ENCODE measurements around the gene USP40.

USP40 gene

GRCh38 chr2:233474308-233475160 lies 92.0 kb downstream of the USP40 start:
- DNase-seq (ENCODE audit: low read depth in 3 of 3), result no peak

- DNase-seq (ENCODE audit: low read depth in 3 of 3), result no peak
Measured at GRCh38 chr2:233473878-233474277, 92.7 kb downstream of the USP40 start.

GRCh38 chr2:233473386-233473791 lies 93.2 kb downstream of the USP40 start:
- no peak for DNase-seq (ENCODE audit: low read depth in 3 of 3)

- no peak for DNase-seq (ENCODE audit: low read depth in 3 of 3)
Measured at GRCh38 chr2:233471291-233472035, 95.1 kb downstream of the USP40 start.

GRCh38 chr2:233470839-233471238 lies 95.7 kb downstream of the USP40 start:
- DNase-seq (ENCODE audit: low read depth in 3 of 3), result no peak

GRCh38 chr2:233470011-233470687 lies 96.4 kb downstream of the USP40 start:
- DNase-seq (ENCODE audit: low read depth in 3 of 3), result no peak

GRCh38 chr2:233469261-233470010 lies 97.1 kb downstream of the USP40 start:
- DNase-seq (ENCODE audit: low read depth in 3 of 3), result no peak

- no peak for DNase-seq (ENCODE audit: low read depth in 3 of 3)
Measured at GRCh38 chr2:233468741-233469110, 97.9 kb downstream of the USP40 start.

GRCh38 chr2:233468047-233468740 lies 98.4 kb downstream of the USP40 start:
- DNase-seq (ENCODE audit: low read depth in 3 of 3), result no peak

GRCh38 chr2:233466991-233467603 lies 99.5 kb downstream of the USP40 start:
- DNase-seq (ENCODE audit: low read depth in 3 of 3), result no peak

GRCh38 chr2:233464531-233465240 lies 101.9 kb downstream of the USP40 start:
- DNase-seq (ENCODE audit: low read depth in 3 of 3), result no peak

- no peak for DNase-seq (ENCODE audit: low read depth in 3 of 3)
Measured at GRCh38 chr2:233464056-233464455, 102.5 kb downstream of the USP40 start.

- DNase-seq (ENCODE audit: low read depth in 3 of 3), result no peak
Measured at GRCh38 chr2:233463586-233463985, 103.0 kb downstream of the USP40 start.

GRCh38 chr2:233462826-233463470 lies 103.6 kb downstream of the USP40 start:
- no peak for DNase-seq (ENCODE audit: low read depth in 3 of 3)

- DNase-seq (ENCODE audit: low read depth in 3 of 3), result no peak
Measured at GRCh38 chr2:233462202-233462785, 104.3 kb downstream of the USP40 start.

- DNase-seq (ENCODE audit: low read depth in 3 of 3), result no peak
Measured at GRCh38 chr2:233461481-233461891, 105.1 kb downstream of the USP40 start.

- no peak for DNase-seq (ENCODE audit: low read depth in 3 of 3)
Measured at GRCh38 chr2:233460726-233461441, 105.7 kb downstream of the USP40 start.

GRCh38 chr2:233459426-233459825 lies 107.2 kb downstream of the USP40 start:
- no peak for DNase-seq (ENCODE audit: low read depth in 3 of 3)
